ENCODE data around the gene RFX4.
"Not testable (repeated sequence)": the region's sequence is repeated elsewhere in the genome, so short reads cannot be mapped to it uniquely, and the experiment has no call there.

The RFX4 gene

DNA sequence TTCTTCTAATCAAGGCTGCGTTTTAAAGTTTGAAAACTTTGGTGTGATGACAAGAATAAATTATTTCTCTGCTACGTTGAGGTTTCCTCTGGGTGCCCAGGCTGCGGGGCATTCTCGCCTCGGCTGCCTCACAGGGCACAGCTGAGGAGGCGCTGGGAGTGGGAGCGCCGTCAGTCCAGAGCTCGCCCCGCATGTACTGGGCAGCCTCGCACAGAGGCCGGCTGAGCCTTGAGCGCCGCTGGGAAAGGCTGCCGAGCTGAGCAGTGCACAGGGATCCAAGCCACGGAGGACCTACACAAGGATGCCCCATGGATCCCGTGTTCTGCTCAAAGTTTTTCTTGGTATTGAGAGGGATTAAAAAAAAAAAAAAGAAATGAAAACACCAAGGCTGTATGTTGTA, 11.6 kb downstream of the RFX4 start:
- no peak for FAIRE-seq

DNA sequence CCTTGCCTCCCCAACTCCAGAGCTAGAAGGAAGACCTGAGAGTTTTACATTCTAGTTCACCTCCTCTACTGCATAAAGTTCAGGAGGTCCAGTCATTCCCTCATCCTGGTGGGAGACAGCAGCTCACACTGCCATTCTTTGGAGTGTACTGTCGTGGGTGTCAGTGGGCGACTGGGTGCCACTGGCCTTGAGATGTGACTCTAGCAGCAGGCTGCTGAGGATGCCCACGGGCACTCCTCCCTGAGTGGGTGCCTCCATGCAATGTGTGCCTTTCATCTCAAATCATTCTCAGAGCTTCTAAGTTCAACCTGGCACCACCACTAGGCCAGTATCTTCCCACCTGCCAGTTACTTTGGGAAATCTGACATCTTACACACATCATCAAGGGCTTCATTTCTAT, 12.5 kb downstream of the RFX4 start:
- no peak for FAIRE-seq

DNA sequence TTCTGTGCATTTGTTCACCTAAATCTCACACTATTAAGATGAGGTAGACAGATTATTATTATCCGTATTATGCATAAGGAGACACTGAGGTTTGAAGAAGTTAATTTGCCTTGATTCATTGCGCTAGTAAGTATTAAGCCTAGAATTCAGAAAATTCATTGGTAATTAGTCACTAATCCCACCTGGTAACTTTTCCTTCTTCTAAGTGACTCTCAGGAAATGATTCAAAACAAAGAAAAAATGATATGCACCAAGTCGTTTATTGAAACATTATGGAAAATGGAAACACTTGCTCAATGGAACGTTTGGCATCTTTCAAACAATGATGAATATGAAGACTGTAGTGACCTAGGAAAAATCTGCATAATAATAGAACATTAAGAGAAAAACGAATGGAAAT, 15.2 kb downstream of the RFX4 start:
- FAIRE-seq = no peak

- no peak for FAIRE-seq
Observed at GRCh38 chr12:106599302-106599701, 16.5 kb downstream of the RFX4 start.

DNA sequence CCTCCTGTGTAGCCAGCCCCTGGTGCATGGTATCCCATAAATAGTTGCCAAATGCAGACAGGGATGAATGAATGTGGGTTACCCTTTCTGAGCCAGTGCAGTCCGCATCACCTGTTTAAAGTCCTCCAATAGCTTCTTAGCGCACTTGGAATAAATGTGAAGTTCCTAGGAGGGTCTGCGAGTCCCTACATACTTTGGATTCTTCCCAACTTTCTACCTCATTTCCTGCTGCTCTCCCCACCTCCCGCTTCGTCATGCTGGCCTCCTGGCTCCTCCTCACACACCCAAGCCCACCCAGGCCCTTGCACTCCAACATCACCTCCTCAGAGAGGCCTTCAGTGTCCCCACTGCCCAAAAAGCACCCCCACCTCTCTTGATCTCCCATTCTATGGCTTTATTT, 17.7 kb downstream of the RFX4 start:
- FAIRE-seq = no peak

DNA sequence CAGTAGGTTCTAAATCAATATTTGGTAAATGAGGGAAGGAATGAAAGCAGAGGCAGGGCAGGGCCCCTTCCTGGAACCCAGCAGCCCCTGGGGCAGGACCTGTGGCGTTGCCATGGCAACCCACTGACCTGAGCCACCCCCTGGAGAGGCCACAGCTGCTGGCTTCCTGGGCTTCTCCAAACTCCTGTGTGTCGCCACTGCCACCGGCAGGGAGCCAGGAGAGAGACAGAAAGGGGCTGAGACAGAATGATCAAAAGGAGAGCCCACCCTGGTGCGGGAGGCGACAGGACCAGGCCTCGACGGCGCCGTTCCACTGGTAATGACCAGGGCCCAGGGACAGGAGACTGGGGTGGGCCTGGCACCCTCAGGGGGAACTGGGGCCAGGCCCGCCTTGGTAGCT, 18.2 kb downstream of the RFX4 start:
- FAIRE-seq = no peak

GRCh38 chr12:106601496-106601895, 18.7 kb downstream of the RFX4 start:
- no peak for FAIRE-seq

DNA sequence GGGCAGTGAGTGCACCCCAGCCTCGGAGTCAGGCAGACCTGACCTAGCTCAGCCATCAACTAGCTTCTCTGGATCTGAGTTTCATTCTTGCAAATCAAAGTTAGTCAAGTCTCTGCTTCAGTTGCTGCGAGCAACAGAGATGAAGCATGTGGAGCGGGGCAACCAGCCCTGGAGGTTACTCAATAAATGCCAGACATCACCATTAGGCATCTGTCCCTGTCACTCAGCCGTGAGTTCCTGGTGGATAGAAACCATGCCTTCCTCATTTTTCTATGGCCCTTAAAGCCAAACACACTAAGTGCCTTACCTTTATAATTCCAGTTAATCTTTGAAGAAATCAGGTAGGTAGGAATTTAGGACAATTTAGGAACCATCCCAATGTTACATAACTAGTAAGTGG, 19.3 kb downstream of the RFX4 start:
- no peak for FAIRE-seq

GRCh38 chr12:106605254-106605653, 22.4 kb downstream of the RFX4 start:
- no peak for FAIRE-seq

DNA sequence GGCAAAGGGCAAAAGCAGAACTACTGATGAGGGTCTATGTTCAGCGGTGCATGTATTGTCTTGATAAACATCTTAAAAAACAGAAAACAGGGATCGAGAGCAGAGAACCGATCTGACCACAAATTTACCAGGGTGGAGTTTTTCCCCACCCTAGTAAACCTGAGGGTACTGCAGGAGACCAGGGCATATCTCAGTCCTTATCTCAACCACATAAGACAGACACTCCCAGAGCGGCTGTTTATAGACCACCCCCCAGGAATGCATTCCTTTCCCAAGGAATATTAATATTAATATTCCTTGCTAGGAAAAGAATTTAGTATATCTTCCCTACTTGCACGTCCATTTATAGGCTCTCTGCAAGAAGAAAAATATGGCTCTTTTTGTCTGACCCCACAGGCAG, 37.8 kb downstream of the RFX4 start:
- FAIRE-seq = not testable (repeated sequence)

- FAIRE-seq = no peak
Observed at GRCh38 chr12:106625976-106626375, 43.2 kb downstream of the RFX4 start.

- no peak for FAIRE-seq
Observed at GRCh38 chr12:106629797-106630659, 47.2 kb downstream of the RFX4 start.

GRCh38 chr12:106631150-106631549, 48.3 kb downstream of the RFX4 start:
- no peak for FAIRE-seq

DNA sequence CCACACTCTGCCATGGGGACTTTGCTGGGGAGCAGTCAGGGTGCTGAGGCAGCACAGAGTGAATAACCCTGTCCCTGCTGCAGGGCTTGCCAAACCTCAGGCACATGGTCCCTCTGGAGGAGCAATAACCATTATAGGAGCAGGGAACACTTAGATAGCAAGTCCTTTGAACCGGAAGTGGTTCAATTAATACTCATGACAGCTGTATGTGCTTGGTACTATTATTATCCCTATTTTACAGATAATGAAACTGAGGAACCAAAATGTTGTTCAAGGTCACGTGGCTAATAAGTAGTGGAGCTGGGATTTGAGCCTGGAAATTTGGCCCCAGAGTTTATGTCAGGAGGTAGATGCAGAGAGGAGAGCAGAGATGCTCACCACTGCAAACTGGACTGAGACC, 49.0 kb downstream of the RFX4 start:
- FAIRE-seq = no peak

GRCh38 chr12:106632797-106633450, 50.1 kb downstream of the RFX4 start:
- no peak for FAIRE-seq

- FAIRE-seq = no peak
Observed at GRCh38 chr12:106633451-106633823, 50.6 kb downstream of the RFX4 start.

GRCh38 chr12:106634206-106634605, 51.4 kb downstream of the RFX4 start:
- FAIRE-seq = no peak

GRCh38 chr12:106643000-106643399, 60.2 kb downstream of the RFX4 start:
- no peak for FAIRE-seq

GRCh38 chr12:106644335-106645073, 61.7 kb downstream of the RFX4 start:
- FAIRE-seq = no peak

- FAIRE-seq = no peak
Observed at GRCh38 chr12:106645074-106645421, 62.2 kb downstream of the RFX4 start.

GRCh38 chr12:106645465-106646330, 62.9 kb downstream of the RFX4 start:
- FAIRE-seq = no peak

DNA sequence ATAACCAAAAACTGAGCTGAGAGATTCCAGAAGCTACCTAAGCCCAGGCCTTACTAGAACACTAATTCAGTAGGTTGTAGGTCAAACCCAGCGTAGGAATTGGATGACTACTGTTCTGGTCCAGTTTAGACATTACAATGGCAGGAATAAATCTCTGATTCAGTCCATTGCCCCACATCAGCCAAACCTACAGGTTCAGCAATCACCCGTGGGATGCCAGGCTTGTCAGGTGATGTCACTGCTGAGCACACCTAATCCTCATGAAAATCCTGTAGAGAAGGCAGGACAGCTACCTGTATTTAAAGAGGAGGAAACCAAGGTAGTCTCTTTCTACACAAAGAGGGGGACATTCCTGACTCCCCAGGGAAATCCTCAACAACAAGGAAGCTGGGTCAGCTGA, 63.7 kb downstream of the RFX4 start:
- no peak for FAIRE-seq
